ENCODE results near the gene PNKD. TPM values are rescaled to one million over a fixed set of nuclear protein-coding genes. Genes with fewer than 3 reads are reported as not detected.

PNKD gene
- total and polyA plus RNA-seq, 7 donors = 31.5 to 86.9 (median 54.5) TPM

GRCh38 chr2:218315397-218315796 is 45.1 kb downstream of the PNKD start:
- Histone ChIP-seq H3K27ac (no peak overlapping the region), H3K27me3 (ENCODE audit: insufficient read depth in 3 of 3, low read length in 2 of 3) (no peaks in the 10 kb centered on the region), H3K4me3 (no peak overlapping the region), H3K4me1 (no peaks in the 10 kb centered on the region), H3K36me3 (ENCODE audit: insufficient read depth in 1 of 2, low read depth in 1 of 2) (no peaks in the 10 kb centered on the region), H3K9me3 (no peaks in the 10 kb centered on the region)
- intact Hi-C loops (cut with DNase I) = no loop called here
- TF ChIP-seq, protein P1, sequence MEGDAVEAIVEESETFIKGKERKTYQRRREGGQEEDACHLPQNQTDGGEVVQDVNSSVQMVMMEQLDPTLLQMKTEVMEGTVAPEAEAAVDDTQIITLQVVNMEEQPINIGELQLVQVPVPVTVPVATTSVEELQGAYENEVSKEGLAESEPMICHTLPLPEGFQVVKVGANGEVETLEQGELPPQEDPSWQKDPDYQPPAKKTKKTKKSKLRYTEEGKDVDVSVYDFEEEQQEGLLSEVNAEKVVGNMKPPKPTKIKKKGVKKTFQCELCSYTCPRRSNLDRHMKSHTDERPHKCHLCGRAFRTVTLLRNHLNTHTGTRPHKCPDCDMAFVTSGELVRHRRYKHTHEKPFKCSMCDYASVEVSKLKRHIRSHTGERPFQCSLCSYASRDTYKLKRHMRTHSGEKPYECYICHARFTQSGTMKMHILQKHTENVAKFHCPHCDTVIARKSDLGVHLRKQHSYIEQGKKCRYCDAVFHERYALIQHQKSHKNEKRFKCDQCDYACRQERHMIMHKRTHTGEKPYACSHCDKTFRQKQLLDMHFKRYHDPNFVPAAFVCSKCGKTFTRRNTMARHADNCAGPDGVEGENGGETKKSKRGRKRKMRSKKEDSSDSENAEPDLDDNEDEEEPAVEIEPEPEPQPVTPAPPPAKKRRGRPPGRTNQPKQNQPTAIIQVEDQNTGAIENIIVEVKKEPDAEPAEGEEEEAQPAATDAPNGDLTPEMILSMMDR (IDR thresholded peaks at IDR 0.05) = no peak
- whole genome bisulfite sequencing, 3 donors = 88 to 92% (median 89%) methylated on average over 8 of the region's 8 CpGs
- no peak for DNase-seq
- ATAC-seq = no peak

DNA sequence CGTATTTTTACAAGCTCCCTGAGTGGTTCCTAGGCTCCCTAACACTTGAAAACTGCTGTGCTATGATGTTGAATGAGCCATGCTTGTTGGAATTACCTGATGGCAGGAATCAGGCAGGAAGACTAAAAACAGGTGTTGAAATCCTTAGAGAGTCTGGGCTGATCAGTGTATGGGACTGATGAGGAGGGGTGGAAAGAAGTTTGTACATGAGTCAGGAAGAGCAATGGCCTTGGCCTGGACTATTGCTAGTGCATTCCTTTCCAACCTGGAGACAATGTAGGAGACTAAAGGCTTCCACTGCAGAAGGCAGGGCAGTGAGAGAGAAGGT is 46.9 kb downstream of the PNKD start:
- Histone ChIP-seq H3K36me3 (ENCODE audit: insufficient read depth in 1 of 2, low read depth in 1 of 2) (no peaks in the 10 kb centered on the region), H3K4me3 (no peak overlapping the region), H3K27me3 (ENCODE audit: insufficient read depth in 3 of 3, low read length in 2 of 3) (no peaks in the 10 kb centered on the region), H3K4me1 (no peaks in the 10 kb centered on the region), H3K9me3 (no peaks in the 10 kb centered on the region), H3K27ac (no peak overlapping the region)
- ATAC-seq (no peak), DNase-seq (no peak)
- TF ChIP-seq, protein P1 (IDR thresholded peaks at IDR 0.05) = no peak
- intact Hi-C loops (cut with DNase I) = no loop called here
- 70 to 82% (median 80%) methylated on average over 1 of the region's 1 CpG for WGBS, 3 donors

- WGBS, 3 donors = 89 to 94% (median 90%) methylated on average over 4 of the region's 4 CpGs
- Histone ChIP-seq H3K9me3 (no peaks in the 10 kb centered on the region), H3K27ac (no peak overlapping the region), H3K4me3 (no peak overlapping the region), H3K27me3 (ENCODE audit: insufficient read depth in 3 of 3, low read length in 2 of 3) (no peaks in the 10 kb centered on the region), H3K4me1 (no peaks in the 10 kb centered on the region), H3K36me3 (ENCODE audit: insufficient read depth in 1 of 2, low read depth in 1 of 2) (no peaks in the 10 kb centered on the region)
- DNase-seq (no peak), ATAC-seq (no peak)
- TF ChIP-seq, protein P1 (IDR thresholded peaks at IDR 0.05) = no peak
- intact Hi-C loops (cut with DNase I) = no loop called here
Measured at GRCh38 chr2:218317835-218318234, 47.5 kb downstream of the PNKD start.

DNA sequence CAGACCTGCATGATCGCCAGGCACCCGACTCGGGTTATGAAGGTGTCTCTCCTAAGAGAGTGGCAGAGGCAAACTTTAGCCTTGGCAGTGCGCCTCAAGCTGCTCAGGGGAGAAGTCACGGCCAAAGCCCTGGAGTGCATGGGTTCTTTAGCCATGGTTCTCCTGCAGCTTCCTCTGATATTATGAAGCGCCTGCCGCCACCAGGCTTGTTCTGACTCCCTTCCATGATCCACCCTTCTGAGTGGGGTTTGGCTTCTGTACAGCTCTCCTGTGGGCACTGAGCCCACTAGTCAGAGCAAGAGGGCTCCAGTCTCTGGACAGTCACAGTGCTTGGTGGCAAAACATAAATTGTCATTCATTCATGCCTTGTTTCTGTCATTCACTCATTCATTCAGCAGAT is 47.9 kb downstream of the PNKD start:
- Histone ChIP-seq H3K27me3 (ENCODE audit: insufficient read depth in 3 of 3, low read length in 2 of 3) (no peaks in the 10 kb centered on the region), H3K27ac (no peak overlapping the region), H3K4me1 (no peaks in the 10 kb centered on the region), H3K4me3 (no peak overlapping the region), H3K36me3 (ENCODE audit: insufficient read depth in 1 of 2, low read depth in 1 of 2) (no peaks in the 10 kb centered on the region), H3K9me3 (no peaks in the 10 kb centered on the region)
- 81 to 96% (median 86%) methylated on average over 6 to 7 of the region's 7 CpGs for WGBS, 3 donors
- TF ChIP-seq, protein P1 (IDR thresholded peaks at IDR 0.05) = no peak
- no peak for DNase-seq
- intact Hi-C loops (cut with DNase I) = no loop called here
- no peak for ATAC-seq

- Histone ChIP-seq H3K9me3 (no peaks in the 10 kb centered on the region), H3K36me3 (ENCODE audit: insufficient read depth in 1 of 2, low read depth in 1 of 2) (no peaks in the 10 kb centered on the region), H3K4me3 (no peak overlapping the region), H3K4me1 (peaks cover 3% of the 10 kb centered on the region), H3K27me3 (ENCODE audit: insufficient read depth in 3 of 3, low read length in 2 of 3) (no peaks in the 10 kb centered on the region), H3K27ac (no peak overlapping the region)
- intact Hi-C loops (cut with DNase I) = no loop called here
- 53 to 74% (median 72%) methylated on average over 6 of the region's 6 CpGs for WGBS, 3 donors
- TF ChIP-seq, protein P1 (IDR thresholded peaks at IDR 0.05) = no peak
- no peak for ATAC-seq
- DNase-seq = no peak
Measured at GRCh38 chr2:218319813-218320365, 49.6 kb downstream of the PNKD start.

All from psoas muscle (tissue), 8 donors.